ELR (cell line): ENCODE results near the gene UBTD2.
A peak's percentile ranks its signal among the peaks of the same experiment; 100 is the strongest.
"Not testable (repeated sequence)": the region's sequence is repeated elsewhere in the genome, so short reads cannot be mapped to it uniquely, and the experiment has no call there.

Source experiments
- DNase-seq: peaks from one replicate; pipeline ENCODE4 v3.0.0-alpha.2; 2015; ENCODE audit warnings: low read depth

Gene UBTD2, protein sequence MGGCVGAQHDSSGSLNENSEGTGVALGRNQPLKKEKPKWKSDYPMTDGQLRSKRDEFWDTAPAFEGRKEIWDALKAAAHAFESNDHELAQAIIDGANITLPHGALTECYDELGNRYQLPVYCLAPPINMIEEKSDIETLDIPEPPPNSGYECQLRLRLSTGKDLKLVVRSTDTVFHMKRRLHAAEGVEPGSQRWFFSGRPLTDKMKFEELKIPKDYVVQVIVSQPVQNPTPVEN

DNA sequence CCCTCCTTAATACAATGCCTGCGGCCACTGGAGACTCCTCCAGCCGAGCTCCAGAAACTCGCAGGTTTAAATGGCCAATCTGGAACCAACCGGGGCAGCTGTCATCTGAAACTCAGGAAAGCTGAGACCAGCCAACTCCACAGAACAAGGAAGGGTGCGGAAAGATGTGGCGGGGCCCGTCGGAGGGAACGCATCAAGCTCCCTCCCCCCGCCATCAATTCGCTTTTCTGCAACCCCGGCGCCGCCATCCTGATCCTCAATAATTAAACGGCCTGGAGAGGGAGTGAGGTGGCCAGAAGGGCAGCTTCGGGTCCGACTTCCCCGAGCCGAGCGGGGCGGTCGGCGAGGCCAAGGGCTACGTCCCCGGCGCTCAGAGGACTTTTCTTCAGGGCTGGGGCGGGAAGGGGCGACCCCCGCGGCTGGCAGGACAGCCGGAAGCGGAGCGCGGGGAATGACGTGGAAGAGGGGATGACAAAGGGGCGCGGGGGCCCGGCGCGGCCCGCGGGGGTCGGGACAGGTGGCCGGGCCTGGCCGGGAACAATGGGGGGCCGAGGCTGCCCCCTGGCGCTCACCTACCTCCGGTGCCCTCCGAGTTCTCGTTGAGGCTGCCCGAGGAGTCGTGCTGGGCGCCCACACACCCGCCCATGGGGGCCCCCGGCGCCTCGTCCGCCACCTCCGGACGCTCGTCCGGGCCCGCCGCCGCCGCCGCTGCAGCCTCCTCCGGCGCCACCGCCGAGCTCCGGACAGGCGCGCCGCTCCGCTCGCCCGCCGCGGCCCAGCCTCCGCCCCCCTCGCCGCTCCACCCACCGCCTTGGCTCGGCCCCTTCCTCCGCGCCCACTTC lies at the start of gene UBTD2:
Gene UBTD2, minus strand, starts transcription at position 745 of the 842 bp plus-strand sequence. Its CDS starts 99 bp downstream, at position 646.
- DNase-seq: peak; percentile 85

DNA sequence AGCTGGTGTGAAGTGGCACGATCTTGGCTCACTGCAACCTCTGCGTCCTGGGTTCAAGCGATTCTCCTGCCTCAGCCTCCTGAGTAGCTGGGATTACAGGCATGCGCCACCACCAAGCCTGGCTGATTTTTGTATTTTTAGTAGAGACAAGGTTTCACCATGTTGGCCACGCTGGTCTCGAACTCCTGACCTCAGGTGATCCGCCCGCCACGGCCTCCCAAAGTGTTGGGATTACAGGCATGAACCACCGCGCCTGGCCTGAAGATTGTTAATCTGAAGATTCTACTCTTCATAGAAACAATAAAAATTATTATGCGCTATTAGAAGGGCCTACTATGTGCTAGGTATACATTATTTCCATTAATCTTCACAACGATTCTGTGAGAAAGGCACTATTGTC lies 43.3 kb upstream of the UBTD2 start:
- not testable (repeated sequence) for DNase-seq

DNA sequence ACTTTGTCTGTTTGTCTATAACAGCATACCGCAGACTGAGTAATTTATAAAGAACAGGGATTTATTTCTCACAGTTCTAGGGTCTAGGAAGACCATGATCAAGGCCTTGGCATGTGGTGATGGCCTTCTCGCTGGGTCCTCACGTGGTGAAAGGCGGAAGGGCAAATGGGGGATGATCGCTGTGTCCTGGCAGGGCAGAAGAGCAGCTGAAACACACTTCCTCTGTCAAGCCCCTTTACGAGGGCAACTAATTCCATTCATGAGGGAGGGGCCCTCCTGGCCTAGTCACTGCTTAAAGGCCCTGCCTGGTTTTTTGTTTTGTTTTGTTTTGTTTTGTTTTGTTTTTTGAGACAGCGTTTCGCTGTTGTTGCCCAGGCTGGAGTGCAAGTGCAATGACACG lies 41.9 kb upstream of the UBTD2 start:
- no peak for DNase-seq

DNA sequence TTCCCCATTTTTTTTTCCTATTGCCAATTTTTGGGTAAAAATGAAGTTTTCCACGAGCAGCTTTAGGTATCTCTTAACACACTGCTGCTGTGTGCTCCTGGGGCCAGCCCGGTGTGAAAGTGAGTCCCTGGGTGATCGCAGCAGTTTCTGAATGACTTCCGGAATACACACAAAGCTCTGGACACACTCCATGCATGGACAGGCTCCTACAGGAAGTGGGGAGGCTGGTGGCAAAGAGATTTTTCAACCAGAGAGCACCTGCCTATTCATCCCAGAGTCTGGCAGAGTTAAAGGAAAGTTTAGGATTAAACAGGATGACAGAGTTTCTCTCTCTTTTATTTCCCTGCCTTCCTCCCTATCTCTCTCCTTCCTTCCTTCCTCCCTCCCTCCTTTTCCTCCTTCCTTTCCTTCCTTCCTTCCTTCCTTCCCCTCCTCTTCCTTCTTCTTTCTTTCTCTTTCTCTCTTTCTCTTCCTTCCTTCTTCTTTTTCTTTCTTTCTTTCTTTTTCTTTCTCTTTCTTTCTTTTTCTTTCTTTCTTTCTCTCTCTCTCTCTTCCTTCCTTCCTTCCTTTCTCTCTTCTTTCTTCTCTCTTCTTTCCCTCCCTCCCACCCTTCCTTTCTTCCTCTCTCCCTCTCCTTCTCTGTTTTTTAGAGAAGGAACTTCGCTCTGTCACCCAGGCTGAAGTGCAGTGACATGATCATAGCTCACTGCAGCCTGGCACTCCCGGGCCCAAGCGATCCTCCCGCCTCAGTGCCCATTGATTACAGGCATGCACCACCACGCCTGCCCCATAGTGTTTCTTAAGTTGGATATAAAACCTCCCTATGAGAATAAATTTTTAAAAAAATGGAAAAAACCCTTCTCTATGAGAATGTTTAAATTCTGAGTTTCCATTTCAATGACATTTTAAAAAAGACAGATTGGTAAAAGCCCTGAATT lies 38.7 kb upstream of the UBTD2 start:
- no peak for DNase-seq

DNA sequence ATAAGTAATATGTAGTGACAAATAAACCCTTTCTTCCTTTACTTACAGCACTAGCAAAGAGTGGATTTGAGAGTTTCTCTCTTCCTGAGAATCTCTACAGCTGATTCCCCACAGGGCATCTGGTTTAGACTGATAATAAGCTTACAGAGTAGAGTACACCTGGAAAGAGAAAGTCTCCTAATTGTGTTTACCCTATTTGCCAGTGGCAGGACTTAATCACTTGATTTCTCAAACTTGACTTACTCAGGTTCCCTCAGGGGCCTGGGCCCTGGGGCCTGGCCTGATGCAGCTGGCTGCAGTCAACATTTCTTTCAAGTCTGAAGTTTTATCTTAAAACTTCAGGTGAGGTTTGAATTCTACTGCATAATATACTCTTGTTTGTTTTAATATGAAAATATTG lies 38.0 kb upstream of the UBTD2 start:
- no peak for DNase-seq

DNA sequence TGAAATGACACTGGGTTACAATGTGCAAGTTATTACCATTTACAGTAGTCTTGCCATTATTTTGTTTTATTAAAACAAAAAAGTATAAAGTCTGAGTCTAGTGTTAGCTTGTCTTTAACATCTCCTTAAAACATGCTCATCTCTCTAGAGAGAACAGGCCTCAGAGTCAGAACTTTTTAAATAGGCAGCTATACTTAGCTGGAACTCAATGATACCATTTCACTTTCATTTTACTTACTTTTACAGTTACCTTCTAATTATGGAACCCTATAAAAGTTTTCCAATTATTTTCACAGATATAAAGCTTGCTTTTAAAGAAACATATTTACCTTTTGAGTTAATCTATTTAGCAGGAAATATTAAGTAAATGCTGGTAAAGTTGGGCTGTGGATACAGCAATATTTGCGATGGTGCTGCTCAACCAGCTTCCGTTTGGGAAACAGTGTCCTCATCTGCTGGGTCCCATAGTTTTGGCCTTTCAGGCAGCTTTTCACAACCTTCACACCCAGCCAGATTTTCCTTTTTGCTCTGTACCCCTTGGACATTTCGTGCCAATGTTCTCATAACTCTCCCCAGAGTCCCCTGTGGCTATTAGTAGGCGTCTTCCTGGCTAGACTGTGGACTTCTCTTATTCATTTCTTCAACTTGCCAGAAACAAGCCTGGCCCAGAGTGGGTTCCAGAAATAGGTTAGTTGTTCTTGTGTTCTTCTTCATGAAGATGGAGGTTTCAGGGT lies 36.3 kb upstream of the UBTD2 start:
- DNase-seq: no peak

DNA sequence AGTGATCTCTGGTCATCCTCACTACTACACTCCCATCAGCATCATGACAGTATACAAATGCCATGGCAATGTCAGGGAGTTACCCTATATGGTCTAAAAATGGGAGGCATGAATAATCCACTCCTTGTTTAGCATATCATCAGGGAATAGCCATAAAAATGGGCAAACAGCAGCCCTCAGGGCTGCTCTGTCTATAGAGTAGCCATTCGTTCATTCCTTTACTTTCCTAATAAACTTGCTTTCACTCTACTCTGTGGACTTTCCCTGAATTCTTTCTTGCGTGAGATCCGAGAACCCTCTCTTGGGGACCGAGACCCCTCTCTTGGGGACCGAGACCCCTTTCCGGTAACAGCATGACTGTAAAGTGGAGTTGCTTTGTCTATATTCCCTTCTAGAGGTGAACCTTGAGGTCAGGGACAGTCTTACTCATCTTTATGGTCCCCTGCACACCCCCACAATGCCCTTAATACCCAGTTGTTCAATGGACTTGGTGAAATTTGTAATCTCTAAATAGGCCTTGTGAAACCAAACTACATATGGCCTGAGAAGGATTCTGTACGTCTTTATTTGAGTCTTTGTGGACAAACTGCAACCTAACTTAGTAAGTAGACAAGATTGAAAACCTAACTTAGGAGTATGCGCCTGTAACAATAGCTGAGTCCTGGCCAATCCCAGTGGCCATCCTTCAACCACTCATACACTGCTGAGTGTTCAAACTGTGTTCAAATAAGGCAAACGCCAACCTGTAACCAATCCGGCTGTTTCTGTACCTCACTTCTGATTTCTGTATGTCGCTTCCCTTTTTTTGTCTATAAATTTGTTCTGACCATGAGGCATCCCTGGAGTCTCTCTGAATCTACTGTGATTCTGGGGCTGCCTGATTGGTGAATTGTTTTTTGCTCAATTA lies 32.3 kb upstream of the UBTD2 start:
- DNase-seq: no peak

DNA sequence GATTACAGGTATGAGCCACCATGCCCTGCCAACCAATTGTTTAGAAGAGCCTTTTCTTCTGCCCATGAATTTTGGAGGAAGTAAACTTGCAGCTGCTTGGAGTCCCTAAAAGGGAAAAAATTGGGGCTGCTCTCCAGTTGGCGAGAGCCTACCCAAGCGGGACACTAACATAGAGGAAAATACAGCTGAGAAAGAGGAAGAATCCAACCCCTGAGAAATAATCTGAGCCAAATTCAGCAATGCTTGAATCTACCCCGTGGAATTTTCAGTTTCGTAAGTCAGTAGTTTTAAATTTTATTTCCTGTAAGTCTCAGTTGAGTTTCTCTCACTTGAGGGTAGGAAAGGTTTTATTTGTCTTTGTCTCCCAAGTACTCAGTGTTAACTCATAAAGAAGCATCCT lies 30.4 kb upstream of the UBTD2 start:
- DNase-seq: no peak

DNA sequence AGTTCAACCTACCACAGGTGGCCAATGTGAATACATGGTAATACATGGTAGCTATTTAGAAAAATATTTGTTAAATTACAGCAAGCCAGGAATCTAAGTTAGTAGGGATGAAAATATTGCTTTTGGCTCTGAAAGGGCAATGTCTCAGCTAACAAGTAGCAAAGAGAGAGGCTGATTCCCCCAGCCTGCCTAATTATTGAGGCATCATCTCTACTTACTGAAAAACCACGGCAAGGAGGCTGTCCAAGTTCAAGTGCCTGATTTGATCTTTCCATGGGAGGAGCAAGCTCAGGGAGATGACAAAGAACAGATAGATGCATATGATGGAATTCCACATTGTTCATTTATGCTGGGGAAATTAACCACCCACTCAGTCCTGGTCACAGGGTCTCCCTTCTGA lies 28.7 kb upstream of the UBTD2 start:
- no peak for DNase-seq

DNA sequence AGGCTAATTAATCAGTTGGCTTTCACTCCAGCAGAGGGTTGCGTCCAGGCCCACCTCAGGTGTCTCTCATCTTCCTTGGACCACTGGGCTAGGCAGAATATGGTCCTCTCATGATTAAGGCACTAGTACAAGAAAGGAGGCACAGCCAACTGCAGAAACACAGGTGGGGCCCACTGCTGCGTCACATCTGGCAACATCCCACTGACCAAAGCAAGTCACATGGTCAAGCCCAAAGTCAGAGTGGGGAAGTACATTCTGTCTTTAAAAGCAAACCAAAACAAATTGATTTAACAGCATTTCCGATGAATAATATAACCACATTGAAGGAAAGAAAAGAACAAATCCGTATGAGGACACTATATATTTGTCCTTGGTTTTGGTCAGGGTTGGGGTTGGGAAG lies 28.0 kb upstream of the UBTD2 start:
- DNase-seq: no peak

DNA sequence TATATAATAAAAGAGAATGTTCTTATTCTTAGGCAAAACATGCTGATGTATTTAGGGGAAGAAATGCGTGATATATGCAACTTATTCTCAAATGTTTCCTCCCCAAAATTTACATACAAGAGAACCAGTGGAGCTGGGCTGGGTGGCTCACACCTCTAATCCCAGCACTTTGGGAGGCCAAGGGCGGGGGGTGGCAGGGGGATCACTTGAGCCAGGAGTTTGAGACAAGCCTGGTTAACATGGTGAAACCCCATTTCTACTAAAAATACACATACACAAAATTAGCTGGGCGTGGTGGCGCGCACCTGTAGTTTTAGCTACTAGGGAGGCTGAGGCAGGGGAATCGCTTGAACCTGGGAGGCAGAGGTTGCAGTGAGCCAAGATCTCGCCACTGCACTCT lies 27.5 kb upstream of the UBTD2 start:
- DNase-seq: no peak

DNA sequence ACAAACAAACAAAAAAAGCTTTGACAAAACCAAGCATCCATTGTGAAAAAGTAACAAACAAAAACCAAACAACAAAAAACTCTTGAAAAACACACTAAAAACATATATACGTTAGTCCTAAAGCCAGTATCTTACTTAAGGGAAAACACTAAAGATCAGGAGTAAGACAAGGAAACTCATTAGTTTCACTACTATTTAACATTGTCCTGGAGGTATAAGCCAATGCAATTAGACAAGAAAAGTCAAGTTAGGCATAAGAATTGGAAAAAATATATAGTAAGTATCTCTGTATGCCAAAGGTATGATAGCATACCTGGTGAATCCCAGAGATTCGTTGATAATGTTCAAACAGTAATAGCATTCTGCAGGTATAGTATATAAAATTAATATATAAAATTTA lies 21.8 kb upstream of the UBTD2 start:
- no peak for DNase-seq

DNA sequence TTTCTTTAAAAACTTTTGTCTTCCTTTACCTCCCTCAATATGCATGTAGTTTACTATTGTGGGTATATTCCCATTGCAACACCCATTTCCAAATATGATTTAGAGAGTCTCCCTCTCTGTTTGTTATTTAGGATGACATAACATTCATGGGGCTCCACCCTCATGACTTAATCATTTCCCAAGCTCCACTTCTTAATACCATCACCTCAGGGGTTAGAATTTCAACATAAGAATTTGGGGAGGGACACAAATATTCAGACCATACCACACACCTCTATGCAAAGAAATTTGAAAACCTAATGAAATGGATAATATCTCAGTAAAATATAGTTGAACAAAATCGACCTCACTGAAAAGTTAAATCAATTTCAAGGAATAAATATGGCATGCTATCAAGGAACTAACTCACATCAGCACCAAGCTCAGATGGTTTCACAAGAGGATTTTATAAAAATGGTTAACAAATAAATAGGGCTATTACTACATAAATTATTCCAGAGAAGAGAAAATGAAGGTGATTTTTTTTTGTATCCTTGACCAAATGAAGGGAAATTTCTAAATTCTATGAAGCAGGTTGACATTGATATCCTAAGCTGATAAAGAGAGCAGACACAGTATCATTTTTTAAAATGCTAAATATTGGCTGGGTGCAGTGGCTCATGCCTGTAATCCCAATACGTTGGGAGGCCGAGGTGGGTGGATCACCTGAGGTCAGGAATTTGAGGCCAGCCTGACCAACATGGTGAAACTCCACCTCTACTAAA lies 20.2 kb upstream of the UBTD2 start:
- DNase-seq: peak; percentile 54

DNA sequence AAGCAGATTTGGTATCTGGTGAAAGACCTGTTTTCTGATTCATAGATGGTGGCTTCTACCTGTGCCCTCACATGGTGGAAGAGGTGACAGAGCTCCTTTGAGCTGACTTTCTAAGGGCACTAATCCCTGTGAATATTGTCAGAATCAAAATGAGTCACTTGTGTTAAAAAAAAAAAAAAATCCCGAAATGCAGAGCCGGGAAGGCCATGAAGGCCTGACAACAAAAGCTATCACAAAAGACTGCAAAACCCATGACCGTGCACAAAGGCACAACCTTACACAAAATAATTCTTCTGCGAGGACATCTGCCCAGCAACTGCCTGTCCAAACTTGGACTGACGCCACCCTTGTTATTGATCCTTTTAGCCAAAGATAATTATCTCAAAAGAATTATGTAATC lies 19.6 kb upstream of the UBTD2 start:
- no peak for DNase-seq

DNA sequence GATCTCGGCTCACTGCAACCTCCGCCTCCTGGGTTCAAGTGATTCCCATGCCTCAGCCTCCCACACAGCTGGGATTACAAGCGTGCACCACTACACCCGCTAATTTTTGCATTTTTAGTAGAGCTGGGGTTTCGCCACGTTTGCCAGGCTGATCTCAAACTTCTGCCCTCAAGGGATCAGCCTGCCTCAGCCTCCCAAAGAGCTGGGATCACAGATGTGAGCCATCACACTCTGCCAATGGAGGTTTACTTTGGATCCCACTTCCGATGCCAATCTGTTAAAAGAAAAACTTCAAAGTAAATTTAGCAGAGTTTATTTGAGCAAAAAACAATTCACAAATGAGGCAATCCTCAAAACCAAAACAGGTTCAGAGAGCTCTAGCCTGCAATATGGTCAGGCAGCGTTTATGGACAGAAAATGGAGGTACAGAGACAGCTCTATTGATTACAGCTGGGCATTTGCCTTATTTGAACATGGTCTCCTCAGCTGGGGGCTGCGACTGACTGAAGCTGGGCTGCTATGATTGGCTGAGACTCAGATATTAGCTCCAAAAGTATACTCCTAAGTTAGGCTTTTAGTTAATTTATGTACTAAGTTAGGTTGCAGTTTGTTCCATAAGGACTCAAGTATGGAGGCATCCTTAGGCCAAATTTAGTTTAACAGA lies 18.6 kb upstream of the UBTD2 start:
- DNase-seq: no peak

DNA sequence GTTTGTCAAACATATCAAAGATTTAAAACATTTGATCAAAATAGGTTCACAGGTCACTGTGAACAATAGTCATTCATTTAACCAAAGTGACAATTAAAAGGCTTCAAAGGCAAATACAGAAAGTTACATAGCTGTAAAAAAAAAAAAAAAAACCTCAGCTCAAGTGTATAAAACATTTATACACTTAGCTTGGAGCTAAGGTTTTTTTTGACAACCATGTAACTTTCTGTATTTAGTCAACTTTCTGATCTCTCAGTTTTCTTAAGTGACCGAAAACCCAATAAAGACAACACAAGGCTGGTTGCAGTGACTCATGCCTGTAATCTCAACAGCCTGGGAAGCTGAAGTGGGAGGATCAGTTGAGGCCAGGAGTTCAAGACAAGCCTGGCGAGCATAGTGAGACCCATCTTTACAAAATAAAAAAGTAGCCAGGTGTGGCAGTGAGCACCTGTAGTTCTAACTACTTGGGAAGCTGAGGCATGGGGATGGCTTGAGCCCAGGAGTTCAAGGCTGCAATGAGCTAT lies 16.4 kb upstream of the UBTD2 start:
- peak; percentile 62 for DNase-seq

DNA sequence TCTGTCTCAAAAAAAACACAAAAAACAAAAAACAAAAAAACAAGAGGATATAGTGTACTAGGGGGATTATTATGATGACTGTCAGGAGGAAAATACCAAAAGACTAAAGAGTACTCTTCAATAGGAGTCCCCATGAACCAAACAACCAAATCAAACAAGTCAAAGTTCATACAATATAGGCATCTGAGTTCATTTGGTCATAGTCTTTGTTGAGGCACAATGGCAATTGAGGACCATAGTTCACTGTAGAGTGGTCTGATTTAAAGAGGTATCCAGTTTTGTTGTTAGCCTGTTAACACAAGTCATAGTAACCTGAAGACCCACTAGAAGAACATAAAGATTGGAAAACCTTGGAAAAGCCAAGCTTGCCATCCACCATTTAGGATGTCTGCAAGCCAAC lies 11.3 kb upstream of the UBTD2 start:
- DNase-seq: no peak

DNA sequence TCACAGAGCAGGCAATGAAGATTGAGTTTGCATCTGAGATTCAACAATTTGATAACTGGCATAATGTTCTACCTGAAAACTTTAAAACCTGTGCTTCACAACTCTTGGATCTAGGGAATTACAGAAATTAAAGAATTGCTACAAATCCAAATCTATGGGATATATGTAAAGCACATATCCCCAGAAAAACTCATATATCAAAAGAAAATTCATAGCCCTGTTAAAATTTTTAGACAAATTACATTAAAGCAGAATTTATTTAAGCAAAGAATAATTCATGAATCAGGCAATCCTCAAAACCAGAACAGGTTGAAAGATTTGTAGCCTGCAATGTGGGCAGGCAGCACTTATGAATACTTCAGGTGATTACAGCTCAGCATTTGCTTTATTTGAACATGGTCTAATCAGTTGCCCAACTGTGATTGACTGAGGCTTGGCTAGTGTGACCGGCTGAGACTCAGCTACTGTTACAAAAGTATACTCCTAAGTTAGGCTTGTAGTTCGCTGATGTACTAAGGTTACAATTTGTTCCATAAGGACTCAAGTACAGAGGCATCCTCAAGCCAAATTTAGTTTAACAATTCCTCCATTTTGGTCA lies 10.3 kb upstream of the UBTD2 start:
- DNase-seq: no peak
